Activated effector memory CD4-positive, alpha-beta T cell treated with Interleukin-2 at 50 U/mL for 16 hours (primary cell): ENCODE results near the gene MAGEL2.
"Not testable (repeated sequence)": the region's sequence is repeated elsewhere in the genome, so short reads cannot be mapped to it uniquely, and the experiment has no call there.

Experiments used
- DNase-seq: peaks from one replicate; pipeline ENCODE4 v3.0.0-alpha.2; 2020

The MAGEL2 gene

DNA sequence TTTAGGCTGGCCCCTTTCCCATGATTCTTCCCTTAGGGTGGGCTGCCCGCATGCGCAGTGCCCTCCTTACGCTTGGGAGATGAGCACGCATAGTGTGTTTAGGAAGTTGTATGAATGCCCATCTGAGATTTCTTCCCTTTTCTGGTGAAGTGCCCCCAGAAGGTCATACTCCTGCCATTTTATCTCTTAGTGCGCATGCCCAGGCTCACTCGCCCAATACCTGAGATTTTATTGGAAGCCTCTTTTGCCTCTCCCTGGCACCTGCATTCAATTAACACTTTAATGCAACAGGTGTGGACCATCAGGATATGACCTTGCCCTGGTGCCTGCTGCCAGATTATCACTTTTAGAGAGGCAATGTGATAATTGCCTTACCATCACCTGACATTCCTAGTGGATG, 45.5 kb downstream of the MAGEL2 start:
- DNase-seq: no peak

DNA sequence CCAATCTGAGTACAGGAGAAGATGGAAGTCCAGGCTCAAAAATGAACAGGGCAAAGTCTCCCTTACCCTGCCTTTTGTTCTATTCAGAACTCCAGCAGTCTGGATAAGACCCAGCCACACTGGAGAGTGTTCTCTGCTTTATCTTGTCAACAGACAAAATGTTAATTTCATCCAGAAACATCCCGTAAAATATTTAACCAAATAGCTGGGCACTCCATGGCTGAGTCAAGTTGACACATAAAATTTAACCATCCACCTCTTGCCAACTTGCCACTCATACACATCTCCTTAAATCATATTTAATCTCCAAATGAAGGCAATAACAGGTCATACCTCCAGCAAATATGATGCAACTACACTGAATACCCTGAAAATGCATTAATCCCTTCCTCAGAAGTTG, 48.6 kb downstream of the MAGEL2 start:
- no peak for DNase-seq

- DNase-seq: not testable (repeated sequence)
Observed at GRCh38 chr15:23597278-23597677, 50.4 kb downstream of the MAGEL2 start.

- DNase-seq: no peak
Observed at GRCh38 chr15:23596736-23597135, 50.9 kb downstream of the MAGEL2 start.

DNA sequence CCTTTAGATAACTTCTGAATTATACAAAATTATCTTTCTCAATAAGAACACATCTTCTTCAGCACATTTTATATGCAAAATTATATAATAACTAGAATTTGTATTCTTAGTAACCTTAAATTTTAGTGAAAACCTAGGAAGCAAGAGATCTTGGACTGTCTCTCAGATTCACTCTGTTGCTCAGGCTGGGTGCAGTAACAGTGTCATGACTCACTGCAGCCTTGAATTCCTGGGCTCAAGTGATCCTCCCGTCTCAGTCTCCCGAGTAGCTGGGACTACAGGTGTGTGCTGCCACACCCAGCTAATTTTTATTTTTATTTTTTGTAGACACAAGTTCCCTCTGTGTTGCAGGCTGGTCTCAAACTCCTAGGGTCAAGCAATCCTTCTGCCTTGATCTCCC, 52.3 kb downstream of the MAGEL2 start:
- no peak for DNase-seq

- DNase-seq: no peak
Observed at GRCh38 chr15:23594252-23594770, 53.4 kb downstream of the MAGEL2 start.
